Subcutaneous adipose tissue (tissue), 4 donors: ENCODE results near the gene KRT73. TPM values are rescaled to one million over a fixed set of nuclear protein-coding genes. Genes with fewer than 3 reads are reported as not detected.

Experiments
- CTCF ChIP-seq: fragments of 450-650 bp; IDR thresholded peaks from one replicate; pipeline ENCODE4 v1.5.1; 2016; ENCODE audit warnings: low read depth, mild to moderate bottlenecking, control low read depth, antibody characterized with exemption, moderate library complexity
- total RNA-seq, 4 donors: library from RNA; depleted of rRNA; stranded (reverse); fragments of >200 nt; gene quantifications; one replicate each; pipeline ENCODE4 v1.1.0, GENCODE V29; 2016

The KRT73 gene
- total RNA-seq, 4 donors from 2014 or later: not detected

GRCh38 chr12:52578469-52578868, 39.9 kb downstream of the KRT73 start:
- no peak for TF ChIP-seq CTCF

- TF ChIP-seq CTCF: no peak
Observed at GRCh38 chr12:52577316-52577715, 41.0 kb downstream of the KRT73 start.

- no peak for TF ChIP-seq CTCF
Observed at GRCh38 chr12:52575948-52576347, 42.4 kb downstream of the KRT73 start.

GRCh38 chr12:52575256-52575655, 43.1 kb downstream of the KRT73 start:
- TF ChIP-seq CTCF: no peak

- TF ChIP-seq CTCF: no peak
Observed at GRCh38 chr12:52573743-52574142, 44.6 kb downstream of the KRT73 start, which contains the start of gene KRT74. Gene KRT74, minus strand, starts transcription at chr12:52573843. Its CDS starts 66 bp downstream, at chr12:52573777.

- no peak for TF ChIP-seq CTCF
Observed at GRCh38 chr12:52573306-52573705, 45.1 kb downstream of the KRT73 start.

GRCh38 chr12:52570511-52570910, 47.8 kb downstream of the KRT73 start:
- no peak for TF ChIP-seq CTCF
